OCI-M2 (cell line): ENCODE measurements around the gene STK11IP.

ENCODE experiments used
- DNase-seq: peaks from one replicate; lab custom pipeline; 2025; ENCODE audit not compliant: unreplicated experiment; lab: John Stamatoyannopoulos, UW

STK11IP gene

GRCh38 chr2:219631904-219632759, 34.5 kb downstream of the STK11IP start:
- DNase-seq = no peak

DNA sequence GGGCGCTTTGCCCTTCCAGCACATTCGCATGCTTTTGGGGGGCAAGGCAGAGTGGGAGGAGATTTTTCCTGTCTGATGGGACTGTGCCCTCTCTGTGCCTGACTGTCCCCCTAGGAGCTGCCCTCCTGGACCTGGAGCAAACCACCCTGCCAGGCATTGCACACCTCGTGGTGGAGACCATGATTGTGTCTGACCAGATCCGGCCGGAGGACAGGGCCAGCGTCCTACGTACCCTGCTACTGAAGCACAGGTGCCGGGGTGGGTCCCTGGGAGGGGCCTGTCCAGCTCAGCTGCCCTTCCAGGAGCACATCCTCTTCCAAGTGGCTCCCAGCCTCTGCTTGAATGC, 35.1 kb downstream of the STK11IP start:
- no peak for DNase-seq

DNA sequence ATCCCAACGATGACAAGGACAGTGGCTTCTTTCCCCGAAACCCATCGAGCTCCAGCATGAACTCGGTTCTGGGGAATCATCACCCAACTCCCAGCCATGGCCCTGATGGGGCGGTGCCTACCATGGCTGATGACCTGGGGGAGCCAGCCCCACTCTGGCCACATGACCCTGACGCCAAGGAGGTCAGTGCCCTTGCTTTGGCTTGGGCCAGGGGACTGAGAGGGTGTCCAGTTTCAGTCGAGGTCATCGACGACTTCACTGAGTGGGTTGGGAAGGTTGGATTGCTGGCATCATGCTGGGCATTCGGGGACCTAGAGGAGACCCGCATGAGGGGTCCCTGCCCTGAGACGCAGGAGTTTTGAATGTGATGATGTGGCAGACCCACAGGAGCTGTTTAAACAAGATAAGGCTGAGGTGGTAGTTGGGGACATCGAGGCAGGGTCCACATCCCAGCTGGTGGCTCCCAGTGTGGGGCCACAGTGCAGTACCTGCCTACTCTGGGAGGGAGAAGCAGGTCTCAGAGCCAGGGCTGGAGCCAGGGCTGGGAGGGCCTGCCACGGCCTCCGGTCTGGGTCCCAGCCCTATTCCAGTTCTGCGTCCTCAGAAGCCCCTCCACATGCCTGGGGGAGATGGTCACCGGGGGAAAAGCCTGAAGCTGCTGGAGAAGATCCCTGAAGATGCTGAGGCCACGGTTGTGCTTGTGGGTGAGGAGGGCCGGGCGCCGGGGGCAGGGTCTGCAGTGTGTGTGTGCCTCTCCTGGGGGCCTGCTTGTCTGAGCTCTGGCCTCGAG, 35.8 kb downstream of the STK11IP start:
- DNase-seq = no peak

DNA sequence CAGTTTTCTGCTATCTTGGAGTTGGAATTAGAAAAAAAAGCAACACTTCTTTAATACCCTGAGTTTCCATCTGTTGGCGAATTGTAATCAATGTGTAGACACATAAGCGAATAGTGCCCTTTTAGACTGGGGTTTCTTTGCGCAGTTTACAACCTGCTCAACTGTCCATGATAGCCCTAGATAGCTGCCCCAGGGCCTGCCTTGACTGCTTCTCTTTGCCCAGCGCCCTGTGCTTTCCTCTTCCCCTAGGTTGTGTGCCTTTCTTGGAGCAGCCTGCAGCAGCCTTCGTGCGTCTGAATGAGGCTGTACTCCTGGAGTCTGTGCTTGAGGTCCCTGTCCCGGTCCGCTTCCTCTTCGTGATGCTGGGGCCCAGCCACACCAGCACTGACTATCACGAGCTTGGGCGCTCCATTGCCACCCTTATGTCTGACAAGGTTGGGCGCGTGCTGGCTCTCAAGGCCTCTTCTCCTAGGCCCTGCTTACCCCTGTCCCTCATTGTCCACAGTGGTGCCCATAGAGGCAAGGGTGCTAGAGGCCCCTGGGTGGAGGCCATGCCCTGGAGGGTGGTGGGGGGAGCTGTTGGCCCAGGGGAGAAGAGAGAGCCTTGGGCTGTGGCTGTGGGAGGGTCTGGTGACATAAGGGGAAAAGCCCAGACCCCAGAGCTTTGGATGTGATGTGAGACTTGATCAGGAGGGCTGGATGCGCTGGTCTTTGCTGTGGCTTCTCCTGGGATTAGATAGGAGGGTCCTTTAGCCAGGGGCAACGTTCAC, 36.7 kb downstream of the STK11IP start:
- no peak for DNase-seq

GRCh38 chr2:219634951-219635751, 37.5 kb downstream of the STK11IP start:
- DNase-seq = no peak

DNA sequence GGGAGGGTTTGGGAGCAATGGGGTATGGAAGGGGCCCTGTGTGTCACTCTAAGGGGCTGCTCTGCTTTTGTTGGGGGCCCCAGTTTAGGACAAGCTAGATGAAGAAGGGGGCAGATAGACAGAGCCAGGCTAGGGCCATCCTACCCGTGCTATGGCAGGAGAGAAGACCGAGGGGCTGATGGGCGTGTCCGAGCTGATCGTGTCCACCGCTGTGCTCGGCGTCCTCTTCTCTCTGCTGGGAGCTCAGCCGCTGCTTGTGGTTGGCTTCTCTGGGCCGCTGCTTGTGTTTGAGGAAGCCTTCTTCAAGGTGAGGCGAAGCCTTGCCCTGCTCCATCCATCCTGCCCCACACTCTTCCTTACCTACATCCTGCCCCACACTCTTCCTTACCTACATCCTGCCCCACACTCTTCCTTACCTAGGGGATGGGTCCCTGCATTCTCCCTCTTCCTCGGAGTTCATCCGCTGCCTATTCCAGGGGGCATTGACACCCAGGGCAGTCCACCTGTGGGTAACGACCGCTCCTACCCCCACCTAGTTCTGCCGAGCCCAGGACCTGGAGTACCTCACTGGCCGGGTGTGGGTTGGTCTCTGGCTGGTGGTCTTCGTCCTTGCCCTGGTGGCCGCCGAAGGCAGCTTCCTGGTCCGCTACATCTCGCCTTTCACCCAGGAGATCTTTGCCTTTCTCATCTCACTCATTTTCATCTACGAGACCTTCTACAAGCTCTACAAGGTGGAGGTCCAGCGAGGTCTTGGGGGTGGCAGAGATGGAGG, 38.7 kb downstream of the STK11IP start:
- DNase-seq = no peak

DNA sequence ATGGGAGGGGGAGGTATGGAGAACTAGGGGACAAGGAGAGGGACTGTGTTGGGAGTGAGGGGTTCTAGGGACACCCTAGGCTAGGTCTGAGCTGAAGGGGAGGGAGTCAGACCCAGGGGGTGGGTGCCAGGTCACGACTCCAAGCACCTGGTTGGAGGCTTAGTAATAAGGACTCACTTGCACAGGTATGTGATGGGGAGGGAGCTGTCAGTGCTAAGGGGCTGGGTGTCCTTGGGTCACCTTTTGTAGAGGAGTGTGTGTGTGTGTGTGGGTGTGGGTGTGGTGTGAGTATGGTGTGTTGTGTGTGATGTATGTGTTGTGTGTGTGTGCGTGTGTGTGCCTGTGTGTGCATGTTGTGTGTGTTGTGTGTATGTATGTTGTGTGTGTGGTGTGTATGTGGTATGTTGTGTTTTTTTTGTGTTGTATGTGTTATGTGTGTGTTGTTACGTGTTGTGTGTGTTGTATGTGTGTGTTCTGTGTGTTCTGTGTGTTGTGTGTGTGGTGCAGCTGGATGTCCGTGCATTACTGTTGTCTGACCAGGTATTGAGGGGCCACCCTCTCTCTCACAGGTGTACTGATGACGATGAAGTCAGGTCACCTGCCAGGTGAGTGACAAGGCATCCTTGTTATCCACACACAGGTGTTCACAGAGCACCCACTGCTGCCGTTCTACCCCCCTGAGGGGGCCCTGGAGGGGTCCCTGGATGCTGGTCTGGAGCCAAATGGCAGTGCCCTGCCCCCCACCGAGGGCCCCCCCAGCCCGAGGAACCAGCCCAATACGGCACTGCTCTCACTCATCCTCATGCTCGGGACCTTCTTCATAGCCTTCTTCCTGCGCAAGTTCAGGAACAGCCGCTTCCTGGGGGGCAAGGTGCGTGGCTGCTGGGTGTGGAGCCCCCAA, 39.5 kb downstream of the STK11IP start:
- no peak for DNase-seq

DNA sequence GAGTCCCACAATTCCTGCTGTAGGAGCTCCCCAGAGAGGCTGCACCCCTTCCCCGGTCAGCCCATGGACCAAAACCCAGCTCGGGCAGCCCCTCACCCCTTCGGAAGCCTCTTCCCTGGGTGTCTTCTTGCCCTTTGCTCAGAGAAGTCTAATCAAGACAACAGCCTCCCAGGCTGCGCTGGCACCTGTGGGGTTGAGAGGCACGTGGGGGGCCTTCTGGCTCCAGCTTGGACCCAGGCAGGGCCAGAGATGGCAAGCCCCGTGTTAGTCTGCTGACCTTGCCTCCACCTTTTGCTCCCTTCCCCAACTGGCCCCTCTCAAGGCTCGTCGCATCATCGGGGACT, 40.2 kb downstream of the STK11IP start:
- DNase-seq = no peak

DNA sequence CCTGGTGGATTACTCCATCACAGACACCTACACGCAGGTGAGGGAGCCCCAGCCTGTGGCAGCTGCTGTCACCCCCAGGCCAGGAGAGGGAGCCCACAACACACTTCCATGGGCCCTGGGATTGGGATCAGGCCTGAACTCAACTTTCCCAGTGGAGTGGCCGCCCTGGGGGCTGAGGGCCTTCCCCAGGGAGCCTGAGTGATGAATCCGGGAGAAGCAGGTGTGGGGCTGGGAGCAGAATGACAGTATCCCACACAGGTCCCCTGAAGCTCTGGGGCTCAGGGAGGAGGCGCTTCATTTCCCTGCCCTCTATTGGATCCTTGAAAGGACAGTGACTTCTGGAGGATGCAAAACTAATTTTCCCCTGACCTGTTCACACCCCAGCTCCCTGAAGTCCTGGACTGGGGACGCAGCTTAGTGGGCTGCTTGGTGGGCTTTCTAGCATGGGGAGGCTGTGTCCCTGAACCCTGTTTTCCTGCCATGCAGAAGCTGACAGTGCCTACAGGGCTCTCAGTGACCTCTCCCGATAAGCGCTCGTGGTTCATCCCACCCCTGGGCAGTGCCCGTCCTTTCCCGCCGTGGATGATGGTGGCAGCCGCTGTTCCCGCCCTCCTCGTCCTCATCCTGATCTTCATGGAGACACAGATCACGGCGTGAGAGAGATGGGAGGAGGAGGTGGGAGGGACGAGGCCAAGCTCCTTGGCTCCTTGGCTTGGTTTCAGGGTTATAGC, 40.7 kb downstream of the STK11IP start:
- no peak for DNase-seq

DNA sequence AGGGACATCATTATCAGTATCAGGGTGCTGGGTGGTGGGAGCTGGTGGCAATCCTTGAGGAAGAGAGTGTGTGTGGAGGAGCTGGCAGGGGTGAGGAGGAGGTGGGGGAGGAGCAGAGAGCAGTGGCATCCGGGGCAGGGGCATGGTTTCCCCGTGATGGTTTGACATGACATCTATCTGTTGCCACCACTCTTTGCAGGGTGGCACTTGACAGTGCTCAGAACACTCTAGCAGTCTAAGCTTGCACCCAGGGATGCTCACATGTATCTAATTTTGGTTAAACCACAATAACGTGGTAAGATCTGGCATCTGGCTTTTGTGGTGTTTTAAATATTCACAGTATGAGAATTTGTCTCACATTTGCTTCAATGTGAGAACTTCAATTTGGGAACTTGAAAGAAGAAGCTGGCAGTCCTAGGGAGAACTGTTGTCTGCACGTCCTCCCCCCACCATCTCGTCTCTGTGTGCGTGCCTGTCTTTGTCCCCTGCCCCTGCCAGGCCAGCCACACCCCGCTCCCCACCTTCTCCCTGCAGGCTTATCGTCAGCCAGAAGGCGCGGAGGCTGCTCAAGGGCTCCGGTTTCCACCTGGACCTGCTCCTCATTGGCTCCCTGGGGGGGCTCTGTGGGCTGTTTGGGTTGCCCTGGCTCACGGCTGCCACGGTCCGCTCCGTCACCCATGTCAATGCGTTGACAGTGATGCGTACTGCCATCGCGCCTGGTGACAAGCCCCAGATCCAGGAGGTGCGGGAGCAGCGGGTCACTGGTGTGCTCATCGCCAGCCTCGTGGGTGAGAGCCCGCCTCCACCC, 41.5 kb downstream of the STK11IP start:
- DNase-seq = no peak

GRCh38 chr2:219641390-219642068, 43.9 kb downstream of the STK11IP start:
- DNase-seq = no peak

- DNase-seq = peak; percentile 41
Observed at GRCh38 chr2:219642069-219642454, 44.4 kb downstream of the STK11IP start.

DNA sequence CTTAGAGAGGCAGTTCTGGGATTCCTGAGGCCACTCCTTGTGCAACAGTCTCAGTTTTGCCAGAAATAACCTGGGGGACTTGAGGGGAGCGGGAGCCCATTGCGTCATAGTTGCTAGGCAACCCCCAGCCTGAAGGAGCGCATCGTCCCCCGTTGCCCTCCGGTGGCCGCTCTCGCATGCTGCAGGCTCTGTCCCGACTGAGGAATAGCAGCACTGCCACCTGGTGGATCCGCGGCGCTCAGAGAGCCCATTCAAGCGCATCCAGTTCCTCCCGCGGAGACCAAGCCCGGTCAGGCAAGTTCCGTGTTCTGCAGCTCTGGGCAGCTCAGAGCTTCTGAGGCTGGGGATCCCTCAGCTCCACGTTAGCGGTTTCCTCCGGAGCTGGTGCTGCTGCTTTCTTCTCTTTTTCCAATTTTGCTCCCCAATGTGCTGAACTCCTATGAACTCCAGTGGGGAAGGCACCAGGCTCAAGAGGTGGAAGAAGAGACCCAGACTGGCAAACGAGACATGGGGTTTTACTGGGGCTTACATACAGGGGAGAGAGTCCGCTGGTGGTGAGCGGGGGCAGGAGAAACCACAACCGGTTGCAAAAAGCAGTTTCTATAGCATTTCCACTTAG, 44.9 kb downstream of the STK11IP start:
- peak; percentile 73 for DNase-seq

DNA sequence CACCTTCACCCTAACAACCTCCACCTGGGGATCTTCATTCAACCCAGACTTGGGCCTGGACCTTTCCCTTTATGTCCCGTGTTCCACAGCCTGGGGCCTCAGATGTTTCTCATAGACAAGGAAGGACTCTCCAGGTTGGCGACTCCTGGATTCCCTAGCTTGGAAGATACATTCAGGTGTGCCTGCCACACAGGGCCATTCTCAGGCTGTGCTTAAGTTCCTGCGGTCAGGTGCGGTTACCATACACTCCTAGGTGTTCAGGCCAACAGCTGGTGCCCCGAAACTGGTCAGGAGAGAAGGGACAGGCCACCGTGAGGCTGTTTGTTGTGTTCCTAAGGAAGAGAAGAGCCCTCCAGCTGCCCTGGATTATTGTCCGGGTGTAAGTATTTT, 45.4 kb downstream of the STK11IP start:
- DNase-seq = no peak

- no peak for DNase-seq
Observed at GRCh38 chr2:219643788-219644398, 46.2 kb downstream of the STK11IP start.

DNA sequence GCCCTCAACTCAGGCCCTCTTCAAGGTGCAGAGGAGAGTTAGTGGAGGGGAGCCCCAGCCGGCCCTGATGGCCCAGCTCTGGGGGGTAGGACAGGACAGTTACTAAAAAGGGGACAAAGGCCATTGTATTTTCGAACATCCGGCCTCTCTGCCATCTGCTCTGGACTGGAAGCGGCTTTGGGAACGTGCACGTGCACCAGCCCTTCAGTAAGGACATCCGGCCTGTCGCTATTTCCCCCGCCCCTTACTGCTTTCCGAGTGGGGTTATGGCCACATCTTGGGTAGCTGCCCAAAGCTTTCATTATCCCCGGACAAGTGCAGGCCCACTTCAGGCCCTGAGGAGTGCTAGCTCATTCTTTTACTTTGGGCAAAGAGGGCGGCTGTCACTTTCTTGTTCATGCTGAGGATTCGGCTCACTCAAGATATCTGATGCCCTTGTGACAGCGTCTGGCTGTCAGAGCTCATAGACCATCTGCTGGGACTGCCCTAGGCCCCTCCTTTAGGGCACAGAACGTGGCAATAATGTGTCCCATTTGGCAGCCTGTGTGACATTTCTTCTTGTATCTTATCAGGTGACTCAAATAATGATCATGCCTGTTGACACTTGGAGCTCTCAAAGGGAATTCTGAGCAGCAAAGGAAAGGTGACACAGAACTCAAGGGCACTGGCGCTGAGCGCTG, 47.3 kb downstream of the STK11IP start:
- no peak for DNase-seq
